ENCODE results near the gene GABRB1.

The GABRB1 gene

DNA sequence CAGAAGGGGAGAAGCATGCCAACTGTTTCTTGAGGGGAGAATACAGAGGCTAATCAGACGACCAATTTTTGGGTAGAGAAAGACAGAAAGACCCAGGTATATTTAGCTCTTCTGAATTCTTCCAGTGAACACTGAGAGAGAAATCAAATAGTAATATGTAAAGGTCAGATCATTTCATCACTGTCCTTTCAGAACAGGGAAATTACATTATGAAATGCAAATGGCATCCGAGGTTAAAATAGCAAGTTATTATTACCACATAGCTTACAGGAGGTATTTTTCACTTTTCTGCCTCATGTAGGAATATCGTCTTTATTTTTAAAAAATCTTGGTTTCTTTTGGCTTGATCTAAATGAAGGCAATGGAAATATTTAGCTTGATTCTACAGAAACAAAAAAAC, 18.0 kb downstream of the GABRB1 start:
- no peak for DNase-seq (ENCODE audit: low read depth in 2 of 2)

DNA sequence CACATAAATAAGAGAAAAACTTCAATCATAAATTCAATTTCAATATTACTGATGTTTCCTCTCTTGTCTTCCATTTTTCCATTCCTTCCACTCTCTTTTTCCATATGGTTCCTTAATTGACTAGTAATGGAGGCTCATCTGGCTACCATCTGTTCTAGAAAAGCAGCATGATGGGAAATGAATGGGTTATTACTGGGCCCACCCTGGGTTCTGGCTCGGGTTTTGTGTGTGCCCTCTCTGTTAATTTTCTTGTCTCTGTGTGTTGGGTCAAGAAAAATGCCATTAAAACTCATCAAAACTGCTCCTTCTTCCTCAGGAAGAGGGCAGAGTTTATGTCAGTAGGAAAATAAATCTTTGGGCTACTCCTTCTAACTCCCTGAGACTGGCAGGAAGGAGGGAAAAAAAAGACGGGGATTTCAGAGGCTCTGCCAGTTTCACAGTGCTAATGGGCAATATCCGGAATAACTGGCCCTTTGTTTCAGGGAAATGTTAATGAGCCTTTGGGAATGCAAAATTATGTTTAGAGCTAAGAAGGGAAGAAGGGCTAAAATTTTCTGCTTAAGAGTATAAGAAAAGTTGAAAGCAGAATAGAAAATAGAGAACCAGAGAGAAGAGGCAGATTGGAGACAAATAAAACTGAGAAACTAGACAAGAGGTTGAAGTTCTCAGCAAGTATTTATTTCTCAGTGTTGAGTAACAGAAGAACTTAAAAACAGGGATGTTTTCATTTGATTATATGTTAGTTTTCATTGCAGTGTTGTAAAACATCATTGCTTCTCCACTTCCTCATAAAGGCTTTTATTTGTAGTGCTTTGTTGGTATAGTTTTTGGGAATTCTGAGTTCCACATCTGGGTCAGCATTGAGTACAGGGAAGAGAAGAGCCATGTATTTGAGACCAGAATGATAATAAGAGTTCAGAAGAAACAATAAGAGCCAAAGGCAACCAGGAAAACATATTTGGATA, 19.7 kb downstream of the GABRB1 start:
- no peak for DNase-seq (ENCODE audit: low read depth in 2 of 2)

DNA sequence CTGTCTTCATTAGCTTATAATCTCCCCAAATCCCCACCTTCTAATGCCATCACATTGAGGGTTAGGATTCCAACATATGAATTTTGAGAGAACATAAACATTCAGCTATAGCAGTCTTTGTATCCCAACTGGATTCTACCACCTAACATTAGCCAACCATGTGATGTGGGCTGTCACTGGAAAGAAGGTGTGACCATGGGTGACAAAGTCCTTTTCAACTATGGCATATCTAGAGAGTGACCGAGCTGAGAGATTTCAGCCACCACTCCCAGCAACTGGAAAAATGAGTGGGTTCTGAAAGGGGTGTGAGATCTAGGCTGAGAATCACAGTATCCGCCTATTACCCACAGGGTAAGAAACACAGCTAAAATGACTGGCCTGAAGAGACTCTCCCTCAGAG, 22.1 kb downstream of the GABRB1 start:
- DNase-seq (ENCODE audit: low read depth in 2 of 2): no peak

GRCh38 chr4:47054130-47054529, 22.8 kb downstream of the GABRB1 start:
- DNase-seq (ENCODE audit: low read depth in 2 of 2): no peak

DNA sequence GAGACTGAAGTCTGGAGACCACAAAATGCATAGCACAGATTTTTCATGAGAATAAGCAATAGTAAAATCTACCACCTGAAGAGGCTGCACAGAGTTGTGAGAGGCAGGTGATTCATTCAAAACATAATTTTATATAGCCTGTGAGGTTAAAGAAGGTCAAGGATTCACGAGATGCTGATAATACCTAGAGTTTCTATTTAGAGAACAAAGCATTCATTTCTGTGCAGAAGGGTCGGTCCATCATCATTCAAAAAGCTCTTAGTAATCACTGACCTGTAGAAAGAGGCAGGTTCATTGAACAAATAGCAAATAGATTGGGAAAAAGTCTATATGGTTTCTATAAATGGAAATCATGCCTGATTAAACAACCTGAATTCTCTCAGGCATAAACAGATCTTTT, 26.6 kb downstream of the GABRB1 start:
- DNase-seq (ENCODE audit: low read depth in 2 of 2): no peak

DNA sequence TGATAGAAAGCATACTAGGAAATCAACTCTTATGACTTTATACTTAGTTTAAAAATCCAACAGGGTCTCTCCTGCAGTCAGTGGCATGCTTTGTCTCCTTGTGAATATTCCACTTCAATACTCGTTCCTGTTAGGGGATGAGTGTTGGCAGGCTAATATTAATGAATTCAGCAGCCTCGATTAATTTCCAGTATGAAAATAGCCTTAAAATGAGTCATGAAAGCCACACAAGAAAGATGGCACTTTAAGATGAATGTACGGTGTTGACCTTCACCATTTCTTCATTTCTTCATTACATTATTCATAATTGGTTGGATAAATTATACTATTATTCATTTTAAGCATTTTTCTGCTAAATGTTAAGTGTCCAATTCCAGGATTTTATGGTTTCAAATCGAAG, 29.2 kb downstream of the GABRB1 start:
- no peak for DNase-seq (ENCODE audit: low read depth in 2 of 2)

- no peak for DNase-seq (ENCODE audit: low read depth in 2 of 2)
Observed at GRCh38 chr4:47061435-47061834, 30.1 kb downstream of the GABRB1 start.

DNA sequence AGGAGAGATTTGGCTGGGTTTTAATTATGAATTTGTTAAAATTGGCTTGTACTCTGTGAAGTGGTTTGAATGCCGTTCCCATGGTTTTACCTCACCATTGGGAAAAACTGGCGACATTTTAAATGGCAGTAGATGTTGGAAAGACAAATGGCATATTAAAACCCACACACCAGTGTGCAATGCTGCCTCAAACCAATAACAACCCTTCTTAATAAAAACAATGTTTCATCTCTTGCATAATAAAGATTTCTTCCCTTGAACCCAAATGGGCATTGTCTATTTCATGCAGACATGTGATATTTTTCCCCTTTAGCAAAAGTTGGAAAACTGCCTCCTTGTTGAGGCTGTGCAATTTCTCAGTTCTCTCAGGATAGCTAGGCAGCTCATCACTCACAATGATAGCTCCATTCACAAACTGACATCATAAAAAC, 33.7 kb downstream of the GABRB1 start:
- no peak for DNase-seq (ENCODE audit: low read depth in 2 of 2)

- DNase-seq (ENCODE audit: low read depth in 2 of 2): no peak
Observed at GRCh38 chr4:47068986-47069385, 37.6 kb downstream of the GABRB1 start.

GRCh38 chr4:47071901-47072341, 40.6 kb downstream of the GABRB1 start:
- no peak for DNase-seq (ENCODE audit: low read depth in 2 of 2)

GRCh38 chr4:47073647-47074046, 42.3 kb downstream of the GABRB1 start:
- DNase-seq (ENCODE audit: low read depth in 2 of 2): no peak

- no peak for DNase-seq (ENCODE audit: low read depth in 2 of 2)
Observed at GRCh38 chr4:47074816-47075215, 43.4 kb downstream of the GABRB1 start.

- DNase-seq (ENCODE audit: low read depth in 2 of 2): no peak
Observed at GRCh38 chr4:47075262-47075661, 43.9 kb downstream of the GABRB1 start.

- no peak for DNase-seq (ENCODE audit: low read depth in 2 of 2)
Observed at GRCh38 chr4:47075919-47076318, 44.6 kb downstream of the GABRB1 start.

GRCh38 chr4:47084111-47084510, 52.7 kb downstream of the GABRB1 start:
- no peak for DNase-seq (ENCODE audit: low read depth in 2 of 2)

DNA sequence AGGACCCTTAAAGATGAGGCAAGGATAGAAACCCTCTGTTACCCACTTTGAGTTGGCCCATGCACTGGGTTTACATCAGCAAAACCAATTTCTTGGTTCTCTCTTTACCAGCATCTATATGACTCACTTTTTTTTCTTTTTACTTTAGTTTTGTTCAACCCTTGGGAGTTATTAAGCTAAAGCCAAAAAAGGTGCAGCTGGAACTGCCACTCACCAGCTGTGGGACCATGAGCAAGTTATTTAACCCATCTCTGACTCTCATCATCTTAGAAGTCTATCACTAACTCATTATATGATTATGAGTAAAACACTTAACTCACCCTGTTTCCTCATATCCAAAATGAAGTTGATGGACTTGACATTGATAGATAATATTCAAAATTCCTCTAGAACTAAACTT, 53.4 kb downstream of the GABRB1 start:
- DNase-seq (ENCODE audit: low read depth in 2 of 2): no peak

GRCh38 chr4:47088298-47088697, 56.9 kb downstream of the GABRB1 start:
- no peak for DNase-seq (ENCODE audit: low read depth in 2 of 2)

DNA sequence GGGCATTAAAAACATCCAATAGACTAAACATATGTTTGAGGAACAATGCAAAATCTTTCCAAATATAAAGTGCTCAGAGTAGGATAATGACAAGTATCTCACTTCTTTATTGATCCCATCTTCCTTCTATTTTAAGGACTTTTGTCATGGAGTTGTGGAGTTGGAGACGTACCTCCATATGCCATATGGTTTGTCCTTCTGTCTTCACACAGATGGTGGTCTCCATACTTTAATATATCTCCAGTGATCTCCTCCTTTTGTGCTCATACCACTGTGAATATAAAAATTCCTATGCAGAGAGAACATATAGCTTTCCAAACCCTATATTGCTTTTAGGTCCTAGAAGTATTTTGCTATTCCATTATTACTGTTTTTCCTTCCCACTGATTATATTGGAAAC, 64.5 kb downstream of the GABRB1 start:
- no peak for DNase-seq (ENCODE audit: low read depth in 2 of 2)

DNA sequence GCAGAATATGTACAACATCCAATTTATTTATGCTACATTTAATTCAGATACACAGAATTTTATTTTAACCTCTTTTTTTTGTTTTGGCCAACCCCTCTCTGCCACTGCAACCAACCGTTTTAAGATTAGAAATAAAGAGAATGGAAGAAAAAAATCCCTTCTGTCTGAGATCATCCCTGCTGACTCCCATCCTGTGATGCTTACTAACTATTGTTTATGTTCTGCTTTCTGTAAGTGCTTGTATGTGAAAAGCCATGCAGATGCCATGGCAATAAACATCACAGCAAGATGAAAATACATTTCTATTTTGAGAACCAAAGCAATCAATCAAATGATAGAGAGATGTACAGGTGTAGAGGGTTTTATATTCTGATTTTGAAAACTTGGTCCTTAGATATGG, 70.1 kb downstream of the GABRB1 start:
- DNase-seq (ENCODE audit: low read depth in 2 of 2): no peak

DNA sequence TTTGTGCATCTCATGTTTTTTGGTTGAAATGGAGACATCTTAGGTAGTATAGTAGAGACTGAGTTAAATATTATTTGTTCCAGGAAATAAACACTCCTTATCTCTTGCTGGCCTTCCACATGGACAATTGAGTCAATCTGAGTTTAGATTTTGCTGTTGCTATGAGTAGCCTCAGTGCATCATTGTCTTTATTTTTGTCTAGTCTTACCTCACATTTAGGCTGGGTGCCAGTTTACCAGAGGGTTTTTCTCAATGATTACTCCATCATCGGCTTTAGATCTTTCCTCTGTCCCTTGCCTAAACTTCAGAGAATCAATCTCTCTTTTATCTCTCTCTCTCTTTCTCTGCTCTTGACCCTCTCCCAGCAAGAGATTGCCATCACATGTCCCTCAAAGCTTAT, 73.6 kb downstream of the GABRB1 start:
- DNase-seq (ENCODE audit: low read depth in 2 of 2): no peak

- DNase-seq (ENCODE audit: low read depth in 2 of 2): no peak
Observed at GRCh38 chr4:47106561-47106960, 75.2 kb downstream of the GABRB1 start.

GRCh38 chr4:47109379-47109778, 78.0 kb downstream of the GABRB1 start:
- no peak for DNase-seq (ENCODE audit: low read depth in 2 of 2)

- DNase-seq (ENCODE audit: low read depth in 2 of 2): no peak
Observed at GRCh38 chr4:47110546-47111132, 79.3 kb downstream of the GABRB1 start.
